ENCODE measurements around the gene RNF213. TPM values are rescaled to one million over a fixed set of nuclear protein-coding genes. Genes with fewer than 3 reads are reported as not detected.

RNF213 gene
- total and polyA plus RNA-seq, 2 donors (not counting 1 experiment from before 2014, with no cell fraction given), result 36.8 to 245 TPM

DNA sequence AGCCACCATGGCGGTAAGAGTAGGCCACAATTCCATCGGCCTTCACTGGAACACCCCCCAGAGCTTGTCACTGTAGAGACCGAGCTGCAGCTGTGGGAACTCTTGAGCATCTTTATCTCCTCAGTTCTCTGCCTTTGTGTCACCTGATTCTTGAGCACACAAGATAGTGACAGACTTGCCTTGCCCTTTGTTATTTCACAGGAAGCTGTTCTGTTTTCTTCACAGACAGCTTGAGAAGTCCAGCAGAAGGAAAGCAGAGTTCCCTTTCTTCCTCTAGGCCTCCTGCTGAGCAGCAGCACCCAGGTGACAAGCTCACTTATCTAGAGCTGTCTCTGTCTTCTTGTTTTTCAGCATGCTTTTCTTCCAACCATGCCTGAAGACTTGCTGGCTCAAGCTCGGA is 115.9 kb downstream of the RNF213 start:
- H3K4me1 ChIP-seq (ENCODE audit: control insufficient read depth, extremely low read depth, insufficient read depth, low read length), result no peaks in the 10 kb centered on the region
- H3K9me3 ChIP-seq (ENCODE audit: control insufficient read depth, insufficient read depth, low read depth, low read length), result no peaks in the 10 kb centered on the region
- no peak for DNase-seq (ENCODE audit: low read depth in 2 of 2)
- H3K27ac ChIP-seq (ENCODE audit: insufficient read depth, low read length), result no peak overlapping the region
- no peak overlapping the region for H3K4me2 ChIP-seq (ENCODE audit: extremely low read depth, insufficient read depth, low read length)
- H3K4me3 ChIP-seq (replicated peaks in 1 of 4; ENCODE audit: control extremely low read depth in 1 of 4, insufficient read depth in 1 of 4, low read depth in 3 of 4, low read length in 4 of 4), result no peak overlapping the region
- TF ChIP-seq, protein P1, sequence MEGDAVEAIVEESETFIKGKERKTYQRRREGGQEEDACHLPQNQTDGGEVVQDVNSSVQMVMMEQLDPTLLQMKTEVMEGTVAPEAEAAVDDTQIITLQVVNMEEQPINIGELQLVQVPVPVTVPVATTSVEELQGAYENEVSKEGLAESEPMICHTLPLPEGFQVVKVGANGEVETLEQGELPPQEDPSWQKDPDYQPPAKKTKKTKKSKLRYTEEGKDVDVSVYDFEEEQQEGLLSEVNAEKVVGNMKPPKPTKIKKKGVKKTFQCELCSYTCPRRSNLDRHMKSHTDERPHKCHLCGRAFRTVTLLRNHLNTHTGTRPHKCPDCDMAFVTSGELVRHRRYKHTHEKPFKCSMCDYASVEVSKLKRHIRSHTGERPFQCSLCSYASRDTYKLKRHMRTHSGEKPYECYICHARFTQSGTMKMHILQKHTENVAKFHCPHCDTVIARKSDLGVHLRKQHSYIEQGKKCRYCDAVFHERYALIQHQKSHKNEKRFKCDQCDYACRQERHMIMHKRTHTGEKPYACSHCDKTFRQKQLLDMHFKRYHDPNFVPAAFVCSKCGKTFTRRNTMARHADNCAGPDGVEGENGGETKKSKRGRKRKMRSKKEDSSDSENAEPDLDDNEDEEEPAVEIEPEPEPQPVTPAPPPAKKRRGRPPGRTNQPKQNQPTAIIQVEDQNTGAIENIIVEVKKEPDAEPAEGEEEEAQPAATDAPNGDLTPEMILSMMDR (conservative IDR thresholded peaks at IDR 0.05 in 1 of 2, IDR thresholded peaks at IDR 0.05 in 1 of 2; ENCODE audit: low read depth in 1 of 2, low read length in 2 of 2), result no peak
- TF ChIP-seq EZH2 (IDR thresholded peaks at IDR 0.05; ENCODE audit: low read length, missing control alignments), result no peak
- no peaks in the 10 kb centered on the region for H3K79me2 ChIP-seq (ENCODE audit: control insufficient read depth, insufficient read depth, low read length)
- H3K9ac ChIP-seq (ENCODE audit: insufficient read depth, low read length), result no peak overlapping the region
- H3K27me3 ChIP-seq (ENCODE audit: control insufficient read depth, insufficient read depth, low read length), result no peaks in the 10 kb centered on the region
- H2AFZ ChIP-seq (ENCODE audit: low read length), result no peak overlapping the region
- peaks cover 46% of the 10 kb centered on the region for H3K36me3 ChIP-seq (ENCODE audit: control insufficient read depth, insufficient read depth, low read length)
- no peaks in the 10 kb centered on the region for H4K20me1 ChIP-seq (ENCODE audit: control insufficient read depth, extremely low read depth, insufficient read depth, low read length)

DNA sequence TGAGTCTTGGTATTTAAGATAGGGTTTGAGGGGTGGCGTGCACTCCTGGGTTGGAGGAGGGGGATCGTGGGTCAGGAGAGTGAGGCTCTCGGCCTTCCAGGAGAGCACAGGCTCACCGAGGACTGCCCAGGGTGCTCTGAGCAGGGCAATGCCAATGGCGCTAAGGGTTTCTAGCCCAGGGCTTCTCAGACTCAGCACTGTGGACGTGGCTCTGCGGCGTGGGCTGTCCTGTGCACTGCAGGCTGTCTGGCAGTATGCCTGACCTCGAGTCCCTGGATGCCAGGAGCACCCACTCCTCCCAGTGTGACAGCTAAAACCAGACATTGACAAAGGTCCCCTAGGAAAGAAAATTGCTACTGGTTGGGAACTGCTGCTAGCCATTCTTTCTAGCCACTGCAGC is 117.1 kb downstream of the RNF213 start:
- no peaks in the 10 kb centered on the region for H3K79me2 ChIP-seq (ENCODE audit: control insufficient read depth, insufficient read depth, low read length)
- no peaks in the 10 kb centered on the region for H3K9me3 ChIP-seq (ENCODE audit: control insufficient read depth, insufficient read depth, low read depth, low read length)
- no peak for TF ChIP-seq EZH2 (IDR thresholded peaks at IDR 0.05; ENCODE audit: low read length, missing control alignments)
- TF ChIP-seq, protein P1 (conservative IDR thresholded peaks at IDR 0.05 in 1 of 2, IDR thresholded peaks at IDR 0.05 in 1 of 2; ENCODE audit: low read depth in 1 of 2, low read length in 2 of 2), result no peak
- H2AFZ ChIP-seq (ENCODE audit: low read length), result no peak overlapping the region
- DNase-seq (ENCODE audit: low read depth in 2 of 2), result no peak
- no peak overlapping the region for H3K9ac ChIP-seq (ENCODE audit: insufficient read depth, low read length)
- H3K4me3 ChIP-seq (replicated peaks in 1 of 4; ENCODE audit: control extremely low read depth in 1 of 4, insufficient read depth in 1 of 4, low read depth in 3 of 4, low read length in 4 of 4), result no peak overlapping the region
- peaks cover 49% of the 10 kb centered on the region for H3K36me3 ChIP-seq (ENCODE audit: control insufficient read depth, insufficient read depth, low read length)
- no peaks in the 10 kb centered on the region for H3K27me3 ChIP-seq (ENCODE audit: control insufficient read depth, insufficient read depth, low read length)
- H3K4me1 ChIP-seq (ENCODE audit: control insufficient read depth, extremely low read depth, insufficient read depth, low read length), result no peaks in the 10 kb centered on the region
- no peak overlapping the region for H3K27ac ChIP-seq (ENCODE audit: insufficient read depth, low read length)
- no peak overlapping the region for H3K4me2 ChIP-seq (ENCODE audit: extremely low read depth, insufficient read depth, low read length)
- H4K20me1 ChIP-seq (ENCODE audit: control insufficient read depth, extremely low read depth, insufficient read depth, low read length), result no peaks in the 10 kb centered on the region

DNA sequence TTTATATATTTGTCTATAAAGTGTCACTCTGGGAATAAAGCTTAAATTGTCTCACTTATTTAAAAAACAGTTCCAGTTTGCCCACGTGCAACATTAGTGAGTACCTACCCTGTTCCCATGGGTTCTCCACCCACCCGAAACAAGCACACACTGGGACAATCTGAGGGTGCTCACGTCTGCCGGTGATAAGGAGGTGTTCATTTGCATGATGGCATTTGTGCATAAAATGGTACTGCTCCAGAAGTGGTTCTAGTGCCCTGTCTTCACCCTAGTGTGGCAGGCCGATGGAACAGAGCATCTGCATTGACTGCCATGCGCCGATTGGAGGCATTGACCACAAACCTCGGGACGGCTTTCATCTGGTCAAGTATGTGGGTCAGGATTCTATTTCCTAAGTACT is 118.7 kb downstream of the RNF213 start:
- Histone ChIP-seq H3K27ac (ENCODE audit: insufficient read depth, low read length) (no peak overlapping the region), H4K20me1 (ENCODE audit: control insufficient read depth, extremely low read depth, insufficient read depth, low read length) (no peaks in the 10 kb centered on the region), H3K27me3 (ENCODE audit: control insufficient read depth, insufficient read depth, low read length) (no peaks in the 10 kb centered on the region), H3K4me3 (replicated peaks in 1 of 4; ENCODE audit: control extremely low read depth in 1 of 4, insufficient read depth in 1 of 4, low read depth in 3 of 4, low read length in 4 of 4) (no peak overlapping the region), H3K9me3 (ENCODE audit: control insufficient read depth, insufficient read depth, low read depth, low read length) (no peaks in the 10 kb centered on the region), H2AFZ (ENCODE audit: low read length) (no peak overlapping the region), H3K4me1 (ENCODE audit: control insufficient read depth, extremely low read depth, insufficient read depth, low read length) (no peaks in the 10 kb centered on the region), H3K79me2 (ENCODE audit: control insufficient read depth, insufficient read depth, low read length) (no peaks in the 10 kb centered on the region), H3K36me3 (ENCODE audit: control insufficient read depth, insufficient read depth, low read length) (peaks cover 49% of the 10 kb centered on the region), H3K4me2 (ENCODE audit: extremely low read depth, insufficient read depth, low read length) (no peak overlapping the region), H3K9ac (ENCODE audit: insufficient read depth, low read length) (no peak overlapping the region)
- DNase-seq (ENCODE audit: low read depth in 2 of 2), result no peak
- TF ChIP-seq, protein P1 (conservative IDR thresholded peaks at IDR 0.05 in 1 of 2, IDR thresholded peaks at IDR 0.05 in 1 of 2; ENCODE audit: low read depth in 1 of 2, low read length in 2 of 2), result no peak
- no peak for TF ChIP-seq EZH2 (IDR thresholded peaks at IDR 0.05; ENCODE audit: low read length, missing control alignments)

Measured in fibroblast of lung (primary cell).